Parathyroid adenoma (tissue), 2 donors: ENCODE results near the gene MRPL19.

ENCODE experiments used
- H2AFZ ChIP-seq: fragments of 300-600 bp; sonication (generic); one replicate; pipeline ENCODE4 v1.7.0; 2017; ENCODE audit warnings: antibody characterized with exemption, mild to moderate bottlenecking
- H3K27ac ChIP-seq: fragments of 300-600 bp; sonication (generic); one replicate; pipeline ENCODE4 v1.7.0; 2017
- H3K27me3 ChIP-seq: fragments of 300-600 bp; sonication (generic); one replicate; pipeline ENCODE4 v1.7.0; 2017; ENCODE audit warnings: low read length; ENCODE audit not compliant: control insufficient read depth, insufficient read depth
- H3K36me3 ChIP-seq: fragments of 300-600 bp; sonication (generic); one replicate; pipeline ENCODE4 v1.7.0; 2017; ENCODE audit warnings: low read length; ENCODE audit not compliant: control insufficient read depth, insufficient read depth
- H3K4me1 ChIP-seq: fragments of 300-600 bp; sonication (generic); one replicate; pipeline ENCODE4 v1.7.0; 2017; ENCODE audit warnings: control low read depth
- H3K4me2 ChIP-seq: fragments of 300-600 bp; sonication (generic); one replicate; pipeline ENCODE4 v1.7.0; 2017; ENCODE audit warnings: low read length
- H3K4me3 ChIP-seq: fragments of 300-600 bp; sonication (generic); one replicate; pipeline ENCODE4 v1.7.0; 2017; ENCODE audit warnings: low read depth, low read length
- H3K79me2 ChIP-seq: fragments of 300-600 bp; sonication (generic); one replicate; pipeline ENCODE4 v1.7.0; 2017; ENCODE audit warnings: control low read depth
- H3K9ac ChIP-seq: fragments of 300-600 bp; sonication (generic); one replicate; pipeline ENCODE4 v1.7.0; 2017; ENCODE audit warnings: mild to moderate bottlenecking
- H3K9me3 ChIP-seq: fragments of 300-600 bp; sonication (generic); one replicate; pipeline ENCODE4 v1.7.0; 2017; ENCODE audit warnings: low read length; ENCODE audit not compliant: control insufficient read depth
- TF ChIP-seq, protein P1 (sequence below): fragments of 300-600 bp; sonication (generic); IDR thresholded peaks from one replicate; pipeline ENCODE4 v1.7.0; 2017; ENCODE audit warnings: antibody characterized with exemption, mild to moderate bottlenecking
- donor health status: primary hyperparathyroidism.

The MRPL19 gene

DNA sequence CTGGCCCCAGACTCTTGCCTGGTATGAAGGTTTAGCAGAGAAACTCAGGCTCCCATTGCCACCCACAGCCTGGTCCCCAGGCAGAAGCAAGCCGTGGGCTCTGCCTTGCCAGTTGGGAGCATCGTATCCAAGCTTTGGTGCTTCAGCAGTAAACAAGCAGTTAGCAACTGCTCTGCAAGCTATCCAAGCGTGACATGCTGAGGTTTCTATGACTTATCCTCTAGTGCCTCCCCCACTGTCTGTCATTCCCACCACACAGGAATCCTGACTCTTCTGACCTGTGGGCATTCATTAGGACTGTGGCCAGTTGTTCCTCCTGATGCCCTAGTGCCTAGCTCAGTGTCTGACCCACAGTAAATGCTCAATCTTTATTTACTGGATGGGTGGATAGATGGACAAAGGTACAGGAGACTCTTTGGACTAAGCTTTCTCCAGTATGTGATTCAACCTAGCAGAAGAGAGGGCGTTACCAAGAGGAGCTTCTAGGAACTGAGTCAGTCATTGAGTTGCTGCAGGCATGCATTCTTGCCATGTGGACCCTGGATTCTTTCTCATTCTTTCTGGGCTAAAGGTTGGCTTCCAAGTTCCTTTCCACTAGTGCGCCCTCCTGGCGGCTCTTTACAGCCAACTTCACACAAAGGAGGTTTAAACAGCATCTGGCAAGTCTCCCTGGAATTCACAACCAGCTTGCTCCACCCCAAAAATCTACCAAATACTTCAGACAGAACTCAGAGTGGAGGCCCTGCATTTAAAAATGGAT, 40.6 kb upstream of the MRPL19 start:
- TF ChIP-seq, protein P1, sequence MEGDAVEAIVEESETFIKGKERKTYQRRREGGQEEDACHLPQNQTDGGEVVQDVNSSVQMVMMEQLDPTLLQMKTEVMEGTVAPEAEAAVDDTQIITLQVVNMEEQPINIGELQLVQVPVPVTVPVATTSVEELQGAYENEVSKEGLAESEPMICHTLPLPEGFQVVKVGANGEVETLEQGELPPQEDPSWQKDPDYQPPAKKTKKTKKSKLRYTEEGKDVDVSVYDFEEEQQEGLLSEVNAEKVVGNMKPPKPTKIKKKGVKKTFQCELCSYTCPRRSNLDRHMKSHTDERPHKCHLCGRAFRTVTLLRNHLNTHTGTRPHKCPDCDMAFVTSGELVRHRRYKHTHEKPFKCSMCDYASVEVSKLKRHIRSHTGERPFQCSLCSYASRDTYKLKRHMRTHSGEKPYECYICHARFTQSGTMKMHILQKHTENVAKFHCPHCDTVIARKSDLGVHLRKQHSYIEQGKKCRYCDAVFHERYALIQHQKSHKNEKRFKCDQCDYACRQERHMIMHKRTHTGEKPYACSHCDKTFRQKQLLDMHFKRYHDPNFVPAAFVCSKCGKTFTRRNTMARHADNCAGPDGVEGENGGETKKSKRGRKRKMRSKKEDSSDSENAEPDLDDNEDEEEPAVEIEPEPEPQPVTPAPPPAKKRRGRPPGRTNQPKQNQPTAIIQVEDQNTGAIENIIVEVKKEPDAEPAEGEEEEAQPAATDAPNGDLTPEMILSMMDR, result no peak
- Histone ChIP-seq H3K9ac (no peak overlapping the region), H2AFZ (no peak overlapping the region), H3K4me3 (no peak overlapping the region), H3K4me1 (peaks cover 8% of the 10 kb centered on the region), H3K4me2 (no peak overlapping the region), H3K79me2 (no peaks in the 10 kb centered on the region), H3K27ac (no peak overlapping the region), H3K9me3 (no peaks in the 10 kb centered on the region), H3K36me3 (no peaks in the 10 kb centered on the region), H3K27me3 (no peaks in the 10 kb centered on the region)

DNA sequence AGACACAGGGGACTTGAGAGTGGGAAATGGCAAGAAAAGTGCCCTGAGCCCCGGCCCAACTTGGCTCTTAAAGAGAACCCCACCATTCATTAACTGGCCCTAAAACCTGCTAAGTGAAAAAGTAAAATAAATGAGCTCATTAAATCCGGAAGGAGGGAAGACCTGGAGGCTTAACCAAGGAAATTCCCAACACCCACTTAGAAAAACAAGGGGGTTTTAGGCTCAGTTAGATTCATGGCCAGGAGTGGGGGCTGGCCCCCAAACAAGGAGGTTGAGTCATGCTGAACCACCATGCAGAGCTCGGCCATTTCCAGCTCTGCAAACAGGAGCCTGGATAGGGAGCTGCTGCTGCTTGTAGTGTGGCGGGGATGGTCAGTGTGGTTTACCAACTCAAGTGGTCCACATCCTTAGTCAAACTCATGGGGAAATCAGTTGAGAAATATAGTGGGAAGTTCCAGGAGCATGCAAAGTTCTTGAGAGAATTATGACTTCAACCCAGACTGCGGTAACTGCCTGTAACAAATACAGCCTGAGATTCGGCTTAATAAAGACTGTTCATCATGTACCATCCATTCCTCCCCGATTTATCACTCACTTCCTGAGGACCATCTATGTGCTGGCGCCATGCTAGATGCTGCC, 39.7 kb upstream of the MRPL19 start:
- no peaks in the 10 kb centered on the region for H3K27me3 ChIP-seq
- H2AFZ ChIP-seq, result no peak overlapping the region
- H3K4me2 ChIP-seq, result no peak overlapping the region
- H3K9me3 ChIP-seq, result no peaks in the 10 kb centered on the region
- H3K79me2 ChIP-seq, result no peaks in the 10 kb centered on the region
- H3K9ac ChIP-seq, result no peak overlapping the region
- H3K4me3 ChIP-seq, result no peak overlapping the region
- H3K27ac ChIP-seq, result no peak overlapping the region
- TF ChIP-seq, protein P1, result no peak
- H3K4me1 ChIP-seq, result peaks cover 8% of the 10 kb centered on the region
- H3K36me3 ChIP-seq, result no peaks in the 10 kb centered on the region

DNA sequence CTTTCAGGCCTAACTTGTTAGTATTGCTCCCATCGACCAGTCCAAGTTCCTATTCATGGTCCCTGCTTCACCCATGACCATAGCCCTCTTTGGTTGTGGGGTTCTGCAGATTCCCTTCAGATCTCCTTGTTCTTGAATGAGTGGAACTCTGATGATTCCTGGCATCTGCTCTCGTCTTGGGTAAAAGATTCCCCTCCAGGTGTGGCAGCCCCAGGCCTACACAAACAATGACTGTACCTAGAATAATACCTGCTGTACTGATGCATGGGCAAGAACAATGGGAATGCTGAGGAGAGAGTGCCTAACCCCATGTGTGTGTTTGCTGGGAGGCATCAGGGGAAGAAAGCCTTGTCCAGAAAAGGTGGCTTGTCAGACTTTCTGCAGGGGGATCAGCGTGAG, 39.2 kb upstream of the MRPL19 start:
- no peak overlapping the region for H2AFZ ChIP-seq
- no peaks in the 10 kb centered on the region for H3K36me3 ChIP-seq
- TF ChIP-seq, protein P1, result no peak
- H3K4me2 ChIP-seq, result no peak overlapping the region
- H3K9me3 ChIP-seq, result no peaks in the 10 kb centered on the region
- H3K27ac ChIP-seq, result no peak overlapping the region
- H3K4me3 ChIP-seq, result no peak overlapping the region
- no peak overlapping the region for H3K9ac ChIP-seq
- no peaks in the 10 kb centered on the region for H3K27me3 ChIP-seq
- H3K79me2 ChIP-seq, result no peaks in the 10 kb centered on the region
- peaks cover 8% of the 10 kb centered on the region for H3K4me1 ChIP-seq

DNA sequence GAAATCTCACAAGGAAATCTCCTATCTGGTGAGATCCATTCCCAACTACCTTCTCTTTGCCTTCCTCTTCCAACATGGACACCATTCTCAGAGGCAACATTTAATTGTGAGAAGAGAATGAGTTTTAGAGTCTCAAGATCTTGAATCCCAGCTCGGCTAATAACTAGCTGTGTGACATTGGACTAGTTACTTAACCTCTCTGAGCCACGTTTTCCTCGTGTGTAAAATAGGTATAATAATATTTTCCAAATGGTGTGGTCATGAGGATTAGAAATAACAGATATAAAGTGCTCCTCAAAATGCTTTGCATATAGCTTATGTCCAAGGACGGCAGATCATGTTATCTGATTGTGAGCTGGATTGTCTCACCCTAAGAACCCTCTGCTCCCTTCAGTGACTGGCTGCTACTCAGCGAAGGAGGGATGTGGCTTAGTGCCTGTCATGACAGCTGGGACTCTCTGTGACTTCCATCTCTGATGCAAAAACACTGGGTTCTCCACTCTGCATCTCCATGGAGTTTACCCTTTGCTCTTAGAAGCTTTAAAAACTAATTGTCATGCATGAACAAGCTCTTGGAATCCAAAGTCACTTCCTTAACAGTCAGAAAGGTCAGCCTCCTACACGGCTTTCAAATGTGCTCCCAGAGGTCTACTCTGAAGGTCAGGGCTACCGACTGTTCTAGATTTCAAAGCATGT, 38.4 kb upstream of the MRPL19 start:
- Histone ChIP-seq H2AFZ (peak overlapping the region; percentile 40), H3K79me2 (no peaks in the 10 kb centered on the region), H3K9ac (no peak overlapping the region), H3K4me2 (peak overlapping the region; percentile 99), H3K4me3 (peak overlapping the region; percentile 43), H3K9me3 (no peaks in the 10 kb centered on the region), H3K36me3 (no peaks in the 10 kb centered on the region), H3K4me1 (peaks cover 8% of the 10 kb centered on the region), H3K27ac (no peak overlapping the region), H3K27me3 (no peaks in the 10 kb centered on the region)
- TF ChIP-seq, protein P1, result no peak
